Activated T-cell treated with anti-CD3 and anti-CD28 coated beads for 48 hours (primary cell): Measurements from ENCODE around the gene AMN1.
"Not testable (repeated sequence)": the region's sequence is repeated elsewhere in the genome, so short reads cannot be mapped to it uniquely, and the experiment has no call there.

Experiments used
- DNase-seq: peaks from one replicate; pipeline ENCODE4 v3.0.0-alpha.2; 2020; ENCODE audit warnings: low read depth

The AMN1 gene

DNA sequence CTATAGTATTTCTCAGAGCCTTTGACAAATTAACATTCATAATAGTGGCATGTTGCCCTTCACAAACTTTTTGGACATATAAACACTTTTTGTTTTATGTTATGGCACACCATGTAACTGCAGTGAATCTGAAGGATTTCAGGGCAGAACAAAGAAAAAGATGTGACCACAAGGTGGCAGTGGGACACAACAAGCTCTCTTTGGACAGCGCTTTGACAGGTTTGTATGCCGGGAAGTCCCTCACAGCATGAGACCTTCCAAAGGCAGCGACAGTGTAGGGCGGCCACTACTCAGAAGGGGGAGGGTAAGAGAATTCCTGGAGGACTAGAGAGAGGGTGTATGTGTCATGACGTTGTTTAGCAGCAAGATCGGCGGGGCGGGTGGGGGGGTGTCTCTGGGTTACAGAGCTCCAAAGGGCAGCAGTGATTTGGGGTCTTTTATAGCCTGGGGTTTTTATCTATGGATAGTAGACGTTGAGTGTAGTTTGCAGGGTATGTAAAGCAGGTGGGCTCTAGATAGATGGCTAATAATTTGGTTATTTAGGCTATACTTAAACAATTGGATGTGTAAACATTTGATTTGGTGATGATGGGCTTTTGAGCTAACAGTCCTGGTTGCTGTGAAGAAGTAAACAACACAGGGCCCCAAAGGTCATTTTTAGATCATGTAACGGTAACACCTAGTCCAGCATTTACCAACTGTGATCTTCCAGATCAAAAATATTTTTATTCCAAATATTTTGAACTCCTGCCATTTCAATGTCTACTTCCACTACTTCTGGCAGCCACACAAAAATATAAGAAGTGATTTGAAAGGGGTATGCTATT, 46.5 kb downstream of the AMN1 start:
- peak; percentile 37 for DNase-seq

GRCh38 chr12:31672521-31672920, 56.3 kb downstream of the AMN1 start:
- no peak for DNase-seq

GRCh38 chr12:31669582-31669981, 59.2 kb downstream of the AMN1 start:
- not testable (repeated sequence) for DNase-seq

DNA sequence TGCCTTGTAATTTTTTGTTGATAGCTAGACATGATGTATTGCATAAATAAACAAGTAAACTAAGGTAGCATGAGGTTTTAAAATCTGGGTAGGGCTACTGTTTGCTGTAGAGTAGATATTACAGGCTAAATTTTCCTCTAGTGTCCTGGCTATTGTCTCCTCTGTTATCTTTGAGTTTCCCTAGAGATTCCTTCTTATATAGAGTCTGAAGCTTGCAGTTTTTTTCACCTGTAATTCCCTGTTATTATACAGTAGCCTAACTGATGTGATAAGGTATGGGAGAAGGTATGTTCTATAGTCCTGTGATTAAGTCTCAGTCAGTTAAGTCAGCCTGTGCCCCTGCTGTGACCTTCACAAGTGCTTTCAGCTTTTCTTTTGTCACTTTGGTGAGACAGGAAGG, 59.8 kb downstream of the AMN1 start:
- no peak for DNase-seq

GRCh38 chr12:31664038-31664437, 64.8 kb downstream of the AMN1 start:
- DNase-seq: no peak

GRCh38 chr12:31663576-31663975, 65.2 kb downstream of the AMN1 start:
- no peak for DNase-seq

- no peak for DNase-seq
Measured at GRCh38 chr12:31662176-31662849, 66.5 kb downstream of the AMN1 start.

- peak; percentile 90 for DNase-seq
Measured at GRCh38 chr12:31659087-31659942, 69.5 kb downstream of the AMN1 start, which contains the start of gene ETFBKMT. ETFBKMT (plus strand) TSS chr12:31659688; CDS start chr12:31661954, 2,266 bp downstream.

DNA sequence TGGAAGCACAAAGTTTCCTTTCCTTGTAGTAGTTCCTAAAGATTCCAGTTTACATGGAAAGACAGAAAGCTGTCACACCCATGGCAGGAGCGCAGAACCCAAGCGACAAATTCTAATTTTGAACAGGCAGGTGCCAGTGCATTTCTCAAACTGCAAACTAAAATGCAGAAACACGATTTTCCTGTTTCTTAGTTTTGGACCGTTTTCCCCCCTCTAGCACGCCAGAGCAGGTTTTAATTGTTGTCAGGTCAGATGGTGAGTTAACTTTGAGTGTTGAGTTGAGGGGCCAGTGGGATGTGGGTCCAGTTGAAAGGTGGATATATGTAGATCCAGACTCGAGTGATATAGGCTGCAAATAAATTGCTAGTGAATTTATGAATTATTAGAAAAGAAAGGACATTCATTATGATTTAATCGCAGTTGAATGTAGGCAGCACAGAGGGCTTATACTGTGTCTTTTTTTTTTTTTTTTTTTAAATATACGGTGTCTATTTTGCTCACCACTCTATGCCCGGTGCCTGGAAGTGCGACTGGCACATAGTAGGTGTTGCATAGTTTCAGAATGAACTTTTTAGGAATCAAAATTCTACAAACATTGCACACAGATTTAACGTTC, 70.2 kb downstream of the AMN1 start:
- DNase-seq: no peak

DNA sequence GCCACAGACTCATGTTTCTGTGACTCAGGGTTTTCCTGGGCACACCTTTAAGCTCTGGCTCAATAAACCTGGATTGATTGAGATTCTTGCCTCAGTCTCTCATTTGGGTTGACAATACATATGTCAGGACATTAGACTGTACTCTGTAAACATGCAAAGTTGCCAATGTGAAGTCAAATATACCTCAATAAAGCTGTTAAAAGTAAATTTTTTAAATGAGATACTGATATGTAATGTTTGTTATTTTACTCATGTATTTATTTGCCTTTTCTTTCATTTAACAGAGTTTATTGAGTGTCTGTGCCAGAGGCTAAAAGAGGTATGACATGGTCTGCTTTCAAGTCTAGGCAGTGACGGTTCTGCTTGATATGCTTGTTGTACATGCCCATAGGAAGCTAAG, 73.0 kb downstream of the AMN1 start:
- no peak for DNase-seq

- DNase-seq: no peak
Measured at GRCh38 chr12:31655208-31655607, 73.6 kb downstream of the AMN1 start.

GRCh38 chr12:31651893-31652521, 76.8 kb downstream of the AMN1 start:
- DNase-seq: no peak

DNA sequence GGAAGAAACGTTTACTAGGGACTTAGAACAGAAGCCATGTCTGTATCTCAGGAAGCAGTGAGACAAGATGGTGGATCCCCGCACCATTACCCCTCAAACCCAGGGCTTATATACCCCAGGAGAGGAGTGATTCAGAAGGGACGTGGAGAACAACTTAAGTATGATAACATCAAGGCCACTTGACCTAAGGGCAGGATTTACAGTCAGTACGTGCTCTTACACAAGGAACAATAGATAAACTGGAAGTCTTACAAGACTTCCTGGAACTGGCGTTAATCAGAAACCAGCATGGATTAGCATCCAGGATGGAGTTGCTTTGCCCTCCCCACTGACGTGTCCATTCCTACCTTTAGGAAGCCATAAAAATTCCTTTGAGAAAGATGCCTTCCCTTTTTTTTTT, 77.9 kb downstream of the AMN1 start:
- no peak for DNase-seq

GRCh38 chr12:31647086-31647491, 81.7 kb downstream of the AMN1 start:
- no peak for DNase-seq

- DNase-seq: no peak
Measured at GRCh38 chr12:31645924-31646323, 82.9 kb downstream of the AMN1 start.

- DNase-seq: no peak
Measured at GRCh38 chr12:31644536-31644935, 84.3 kb downstream of the AMN1 start.

DNA sequence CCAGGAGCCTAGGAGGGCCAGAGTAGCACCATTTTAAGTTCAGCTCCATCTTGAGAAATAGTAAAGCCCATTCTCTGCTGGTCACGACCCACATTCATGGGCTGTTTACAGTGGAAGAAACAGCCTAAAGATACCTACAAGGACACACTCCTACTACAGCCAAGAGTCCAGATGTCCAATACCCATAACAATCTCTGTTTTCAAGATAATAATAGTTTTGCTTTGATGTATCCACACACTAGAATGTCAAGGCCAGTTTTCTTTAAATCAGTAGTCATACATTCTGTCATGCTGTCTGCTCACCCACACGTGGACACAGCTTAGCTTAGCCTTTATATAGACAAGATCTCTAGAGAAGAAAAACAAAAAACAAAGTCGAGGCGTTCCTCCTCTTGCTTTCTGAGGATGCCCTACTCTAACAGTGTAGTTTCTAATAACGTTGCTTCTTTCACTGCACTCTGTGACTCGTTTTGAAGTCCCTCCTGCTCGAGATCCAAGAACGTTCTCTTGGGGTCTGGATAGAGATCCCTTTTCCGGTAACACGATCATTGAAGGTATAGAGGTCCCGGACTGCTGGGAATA, 87.2 kb downstream of the AMN1 start:
- no peak for DNase-seq

GRCh38 chr12:31634620-31635019, 94.2 kb downstream of the AMN1 start:
- DNase-seq: no peak

DNA sequence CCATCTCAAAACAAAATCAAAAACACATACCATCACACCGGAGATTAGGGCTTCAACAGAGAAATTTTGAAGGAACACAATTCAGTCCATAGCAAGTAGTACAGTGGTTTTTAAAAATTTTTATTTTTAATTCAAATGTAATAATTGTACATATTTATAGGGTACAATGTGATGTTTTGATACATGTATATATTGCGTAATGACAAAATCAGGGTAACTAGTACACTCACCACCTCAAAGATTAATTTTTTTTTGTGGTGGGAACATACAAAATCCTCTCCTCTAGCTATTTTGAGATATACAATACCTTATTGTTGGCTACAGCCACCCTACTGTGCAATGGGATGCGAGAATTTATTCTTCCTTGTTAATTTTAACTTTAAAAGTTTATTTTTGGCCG, 95.4 kb downstream of the AMN1 start:
- no peak for DNase-seq

GRCh38 chr12:31631809-31632208, 97.0 kb downstream of the AMN1 start:
- no peak for DNase-seq

DNA sequence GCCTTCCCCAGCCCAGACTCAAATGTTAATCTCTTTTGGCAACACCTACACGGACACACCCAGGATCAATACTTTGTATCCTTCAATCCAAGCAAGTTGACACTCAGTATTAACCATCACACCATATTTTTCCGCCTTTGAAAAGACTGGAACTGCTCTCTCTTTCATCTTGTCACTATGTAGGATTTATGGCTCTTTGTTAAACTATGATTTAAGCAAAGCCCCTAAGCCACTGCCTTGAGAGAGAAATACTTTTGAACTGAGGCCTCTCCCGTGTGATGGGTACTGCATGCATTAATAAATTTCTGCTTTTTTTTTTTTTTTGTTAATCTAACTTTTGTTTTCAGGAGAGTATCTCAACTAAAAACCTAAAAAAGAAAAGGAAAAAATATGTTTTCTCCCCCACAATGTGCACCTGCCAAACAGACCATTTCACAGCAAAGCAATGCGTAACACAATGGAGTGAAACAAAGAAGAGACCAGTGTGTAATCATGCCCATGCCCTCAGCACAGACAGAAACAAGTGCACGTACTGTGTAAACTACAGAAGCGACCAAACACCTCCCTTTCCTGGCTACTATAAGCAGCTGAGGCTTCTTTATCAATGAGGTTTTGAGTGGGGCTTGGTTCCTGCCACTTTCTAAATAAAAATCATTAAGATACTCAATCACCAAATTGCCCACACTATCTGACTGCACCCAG, 97.6 kb downstream of the AMN1 start:
- DNase-seq: no peak
